ENCODE results near the gene HIGD1B.

- TF ChIP-seq CTCF (IDR thresholded peaks at IDR 0.05; ENCODE audit: insufficient read depth, low read length, poor library complexity, severe bottlenecking) (no peak), EZH2phosphoT487 (conservative IDR thresholded peaks at IDR 0.05; ENCODE audit: low read length) (no peak)
Observed at GRCh38 chr17:44848961-44849489, 1.3 kb downstream of the HIGD1B start.

Data from SU-DHL-6 (cell line).